Esophagus muscularis mucosa (tissue), 4 donors: ENCODE results near the gene TFPI. TPM values are rescaled to one million over a fixed set of nuclear protein-coding genes. Genes with fewer than 3 reads are reported as not detected.

Experiments used
- DNase-seq: peaks from one replicate; pipeline ENCODE4 v3.0.0-alpha.2; 2017; ENCODE audit errors: extremely low spot score
- H3K27ac ChIP-seq, 4 donors: fragments of 200-600 bp; sonication (generic); replicated peaks in 1 of 4; 1 replicate in 3 of 4; 2 replicates in 1 of 4; pipeline ENCODE4 v1.5.1; 2016 to 2019; ENCODE audit warnings: mild to moderate bottlenecking in 1 of 4
- H3K27me3 ChIP-seq, 4 donors: fragments of 200-600 bp; sonication (generic); one replicate each; pipeline versions ENCODE4 v1.5.1 to v1.6.0; 2016 to 2019
- H3K36me3 ChIP-seq, 4 donors: fragments of 200-600 bp; sonication (generic); one replicate each; pipeline ENCODE4 v1.5.1; 2016 to 2019
- H3K4me1 ChIP-seq, 4 donors: fragments of 200-600 bp; sonication (generic); one replicate each; pipeline ENCODE4 v1.5.1; 2016 to 2019
- H3K4me3 ChIP-seq, 4 donors: fragments of 200-600 bp; sonication (generic); 1 replicate in 2 of 4; 2 replicates in 2 of 4; pipeline ENCODE4 v1.5.1; 2016 to 2019; ENCODE audit warnings: mild to moderate bottlenecking in 4 of 4, moderate library complexity in 1 of 4
- H3K9me3 ChIP-seq, 4 donors: fragments of 200-600 bp; sonication (generic); 1 replicate in 3 of 4; 2 replicates in 1 of 4; pipeline ENCODE4 v1.5.1; 2016 to 2019
- CTCF ChIP-seq, 3 experiments: fragments of 200-600 bp in 2 of 3; fragments of 450-650 bp in 1 of 3; sonication (generic) in 2 of 3; IDR thresholded peaks; one replicate each; pipeline ENCODE4 v1.5.1; 2017 to 2019; ENCODE audit warnings: antibody characterized with exemption in 3 of 3, mild to moderate bottlenecking in 2 of 3, moderate library complexity in 1 of 3
- EP300 ChIP-seq: sonication (generic); formaldehyde crosslinking; IDR thresholded peaks from one replicate; pipeline ENCODE4 v1.6.1; 2017; ENCODE audit warnings: antibody characterized with exemption
- POLR2A ChIP-seq: fragments of 450-650 bp; IDR thresholded peaks from one replicate; pipeline ENCODE4 v1.6.1; 2017; ENCODE audit warnings: antibody characterized with exemption, moderate library complexity, mild to moderate bottlenecking, low read depth
- POLR2AphosphoS5 ChIP-seq, 2 donors: sonication (generic); formaldehyde crosslinking; IDR thresholded peaks; one replicate each; pipeline ENCODE4 v1.6.1; 2017; ENCODE audit warnings: antibody characterized with exemption in 2 of 2
- WGBS: methylation state at CpG from one replicate; pipeline ENCODE4 v1.1.5; 2018; 5-methylcytosine and 5-hydroxymethylcytosine counted together
- intact Hi-C: fragments of 100-400 bp; cut with DNase I; formaldehyde crosslinking; loops from one replicate; pipeline ENCODE4 v1.15.1; 2023
- total RNA-seq, 4 donors: library from RNA; depleted of rRNA; stranded (reverse); fragments of >200 nt; gene quantifications; one replicate each; pipeline versions ENCODE4 v1.1.0 to v1.2.1, GENCODE V29; 2016

TFPI gene
- total RNA-seq, 4 donors from 2014 or later, result 57.3 to 93.1 (median 68.2) TPM

- intact Hi-C loops, result no loop called here
- WGBS, result 69% methylated on average over 2 of the region's 2 CpGs
- Histone ChIP-seq H3K36me3 (no peaks in the 10 kb centered on the region), H3K4me3 (no peak overlapping the region), H3K9me3 (peaks cover 0 to 7% (median 0%) of the 10 kb centered on the region in 4 donors), H3K27ac (no peak overlapping the region), H3K27me3 (no peaks in the 10 kb centered on the region), H3K4me1 (peaks cover 0 to 4% (median 0%) of the 10 kb centered on the region in 4 donors)
- TF ChIP-seq EP300 (no peak), POLR2AphosphoS5 (IDR thresholded peaks at IDR 0.05) (no peak), POLR2A (no peak), CTCF (IDR thresholded peaks at IDR 0.05) (no peak)
- DNase-seq, result no peak
Observed at GRCh38 chr2:187503700-187504099, 50.5 kb downstream of the TFPI start.

- H3K36me3 ChIP-seq, result no peaks in the 10 kb centered on the region
- no peak overlapping the region for H3K27ac ChIP-seq
- DNase-seq, result no peak
- no peaks in the 10 kb centered on the region for H3K9me3 ChIP-seq
- TF ChIP-seq POLR2A (no peak), POLR2AphosphoS5 (IDR thresholded peaks at IDR 0.05) (no peak), EP300 (no peak), CTCF (IDR thresholded peaks at IDR 0.05) (no peak)
- intact Hi-C loops, result no loop called here
- peaks cover 0 to 4% (median 0%) of the 10 kb centered on the region in 4 donors for H3K4me1 ChIP-seq
- H3K27me3 ChIP-seq, result no peaks in the 10 kb centered on the region
- 70% methylated on average over 2 of the region's 2 CpGs for WGBS
- no peak overlapping the region for H3K4me3 ChIP-seq
Observed at GRCh38 chr2:187502467-187502866, 51.8 kb downstream of the TFPI start.

DNA sequence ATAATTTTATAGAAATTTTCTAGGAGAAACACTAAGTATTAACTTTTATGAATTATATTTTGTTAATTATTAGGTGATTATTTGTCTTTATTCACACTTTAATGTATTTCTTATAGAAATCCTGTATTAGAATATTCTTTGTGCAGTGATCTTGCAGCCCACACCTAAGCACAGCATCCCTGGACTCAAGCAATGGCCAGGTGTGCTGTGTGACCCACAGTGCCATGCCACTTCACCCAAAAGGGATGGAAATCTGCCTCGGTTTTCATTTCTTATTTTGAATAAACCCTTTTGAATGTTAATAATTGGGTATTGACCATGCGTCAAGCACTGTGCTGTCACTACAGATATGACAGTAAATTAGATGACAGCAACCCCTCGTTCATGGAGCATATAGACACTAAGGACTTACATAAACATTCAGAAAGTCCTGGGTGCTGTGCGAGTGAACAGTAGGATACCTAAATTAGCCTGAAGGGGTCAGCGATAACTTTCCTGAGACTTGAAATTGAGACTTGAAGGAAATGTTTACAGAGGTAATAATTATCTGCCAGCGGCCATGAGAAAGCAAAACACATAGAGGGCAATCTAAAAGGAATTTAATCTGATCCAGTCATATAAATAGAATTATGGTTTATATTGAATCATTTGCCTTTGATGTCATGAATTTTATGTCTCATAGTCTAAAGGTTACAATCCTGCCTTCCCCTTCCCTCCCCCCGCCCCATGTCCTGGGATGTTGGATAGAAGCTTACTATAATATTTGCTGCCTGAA is 53.5 kb downstream of the TFPI start:
- 69% methylated on average over 7 of the region's 7 CpGs for WGBS
- no peaks in the 10 kb centered on the region for H3K36me3 ChIP-seq
- TF ChIP-seq EP300 (no peak), CTCF (IDR thresholded peaks at IDR 0.05) (no peak), POLR2A (no peak), POLR2AphosphoS5 (IDR thresholded peaks at IDR 0.05) (no peak)
- no peak for DNase-seq
- H3K27me3 ChIP-seq, result no peaks in the 10 kb centered on the region
- H3K4me3 ChIP-seq, result no peak overlapping the region
- H3K4me1 ChIP-seq, result peaks cover 0 to 4% (median 0%) of the 10 kb centered on the region in 4 donors
- H3K9me3 ChIP-seq, result no peaks in the 10 kb centered on the region
- no peak overlapping the region for H3K27ac ChIP-seq
- intact Hi-C loops, result loop anchor here (2.0 kb wide), 1 partner anchor 80 kb away; no protein-coding TSS in a partner anchor

- intact Hi-C loops, result loop anchor here (2.0 to 10.0 kb wide), 2 partner anchors 81 to 1015 kb away; no protein-coding TSS in a partner anchor
- Histone ChIP-seq H3K36me3 (no peaks in the 10 kb centered on the region), H3K4me1 (peaks cover 0 to 4% (median 0%) of the 10 kb centered on the region in 4 donors), H3K27me3 (no peaks in the 10 kb centered on the region), H3K9me3 (no peaks in the 10 kb centered on the region), H3K27ac (no peak overlapping the region), H3K4me3 (no peak overlapping the region)
- 17% methylated on average over 2 of the region's 2 CpGs for WGBS
- DNase-seq, result no peak
- TF ChIP-seq EP300 (no peak), CTCF (IDR thresholded peaks at IDR 0.05) (peak; percentile 68 to 75 (median 74))
Observed at GRCh38 chr2:187499941-187500532, 54.2 kb downstream of the TFPI start.
